Smooth muscle cell (in vitro differentiated cells): Measurements from ENCODE around the gene FABP1. TPM values are rescaled to one million over a fixed set of nuclear protein-coding genes. Genes with fewer than 3 reads are reported as not detected.

Experiments
- DNase-seq: peaks from one replicate; lab custom pipeline; 2025; ENCODE audit not compliant: unreplicated experiment; lab: John Stamatoyannopoulos, UW
- H2AFZ ChIP-seq: fragments of 200-600 bp; sonication (generic); 2 replicates; pipeline ENCODE4 v1.6.0; 2016; ENCODE audit warnings: antibody characterized with exemption, low read depth, mild to moderate bottlenecking
- H3F3A ChIP-seq: fragments of 200-600 bp; sonication (generic); 2 replicates; pipeline ENCODE4 v1.6.0; 2017; ENCODE audit warnings: antibody characterized with exemption, low read depth
- H3K27ac ChIP-seq: fragments of 200-600 bp; sonication (generic); 2 replicates; pipeline ENCODE4 v1.5.1; 2016; ENCODE audit warnings: low read depth, mild to moderate bottlenecking
- H3K27me3 ChIP-seq: fragments of 200-600 bp; sonication (generic); 2 replicates; pipeline ENCODE4 v1.6.1; 2016; ENCODE audit warnings: low read depth, mild to moderate bottlenecking
- H3K36me3 ChIP-seq: fragments of 200-600 bp; sonication (generic); 2 replicates; pipeline ENCODE4 v1.5.1; 2016; ENCODE audit warnings: low read depth
- H3K4me1 ChIP-seq: fragments of 200-600 bp; sonication (generic); 2 replicates; pipeline ENCODE4 v1.5.1; 2016; ENCODE audit warnings: low read depth
- H3K4me2 ChIP-seq: fragments of 200-600 bp; sonication (generic); 2 replicates; pipeline ENCODE4 v1.6.0; 2016; ENCODE audit warnings: mild to moderate bottlenecking
- H3K4me3 ChIP-seq: fragments of 200-600 bp; sonication (generic); 2 replicates; pipeline ENCODE4 v1.5.1; 2016; ENCODE audit warnings: mild to moderate bottlenecking
- H3K79me2 ChIP-seq: fragments of 200-600 bp; sonication (generic); 2 replicates; pipeline ENCODE4 v1.6.0; 2016; ENCODE audit warnings: low read depth, mild to moderate bottlenecking
- H3K9ac ChIP-seq: fragments of 200-600 bp; sonication (generic); 2 replicates; pipeline ENCODE4 v1.6.0; 2016; ENCODE audit warnings: low read depth
- H3K9me3 ChIP-seq: fragments of 200-600 bp; sonication (generic); replicated peaks from 2 replicates; pipeline ENCODE4 v1.5.1; 2016; ENCODE audit warnings: low read depth
- H4K20me1 ChIP-seq: fragments of 200-600 bp; sonication (generic); 2 replicates; pipeline ENCODE4 v1.6.0; 2016; ENCODE audit warnings: low read depth
- CTCF ChIP-seq: fragments of 200-600 bp; sonication (generic); IDR thresholded peaks from 2 replicates; pipeline ENCODE4 v1.5.1; 2017; ENCODE audit warnings: borderline replicate concordance, mild to moderate bottlenecking, antibody characterized with exemption; ENCODE audit not compliant: insufficient read depth, poor library complexity, severe bottlenecking
- WGBS: methylation state at CpG from one replicate; pipeline ENCODE4 v1.1.7; 2016; ENCODE audit warnings: low lambda C conversion rate; 5-methylcytosine and 5-hydroxymethylcytosine counted together
- polyA plus RNA-seq: library from polyadenylated mRNA; unstranded; fragments of >200 nt; fragmentation: Nextera tagmentation; extraction: Ambion mirVana; gene quantifications from 2 replicates; pipeline ENCODE4 v1.2.1, GENCODE V29; 2016
- total RNA-seq: library from RNA; depleted of rRNA; stranded (reverse); fragments of >200 nt; gene quantifications from 2 replicates; pipeline ENCODE4 v1.2.3, GENCODE V29; 2014

The FABP1 gene
- total and polyA plus RNA-seq, 2 experiments from 2014 or later: 0.42 TPM; not detected in 1

- no peaks in the 10 kb centered on the region for H3K4me1 ChIP-seq
- no peak overlapping the region for H3K27ac ChIP-seq
- no peaks in the 10 kb centered on the region for H3K9me3 ChIP-seq
- no peaks in the 10 kb centered on the region for H4K20me1 ChIP-seq
- no peak for DNase-seq
- H3K9ac ChIP-seq: no peak overlapping the region
- H3K4me2 ChIP-seq: no peak overlapping the region
- H3F3A ChIP-seq: no peaks in the 10 kb centered on the region
- no peaks in the 10 kb centered on the region for H3K79me2 ChIP-seq
- H3K4me3 ChIP-seq: no peak overlapping the region
- no peak overlapping the region for H2AFZ ChIP-seq
- no peak for TF ChIP-seq CTCF
- peaks cover 2% of the 10 kb centered on the region for H3K27me3 ChIP-seq
- no peaks in the 10 kb centered on the region for H3K36me3 ChIP-seq
Observed at GRCh38 chr2:88092773-88093172, 35.1 kb downstream of the FABP1 start.

GRCh38 chr2:88091943-88092342, 35.9 kb downstream of the FABP1 start:
- DNase-seq: no peak
- H3K4me3 ChIP-seq: no peak overlapping the region
- no peaks in the 10 kb centered on the region for H3K36me3 ChIP-seq
- no peak overlapping the region for H2AFZ ChIP-seq
- TF ChIP-seq CTCF: no peak
- no peak overlapping the region for H3K4me2 ChIP-seq
- no peaks in the 10 kb centered on the region for H3K9me3 ChIP-seq
- no peak overlapping the region for H3K9ac ChIP-seq
- H3K27ac ChIP-seq: no peak overlapping the region
- no peaks in the 10 kb centered on the region for H3F3A ChIP-seq
- H4K20me1 ChIP-seq: no peaks in the 10 kb centered on the region
- WGBS: 56% methylated on average over 3 of the region's 3 CpGs
- peaks cover 2% of the 10 kb centered on the region for H3K27me3 ChIP-seq
- H3K4me1 ChIP-seq: no peaks in the 10 kb centered on the region
- H3K79me2 ChIP-seq: no peaks in the 10 kb centered on the region

- no peak for TF ChIP-seq CTCF
- H3K27me3 ChIP-seq: no peaks in the 10 kb centered on the region
- H3K79me2 ChIP-seq: no peaks in the 10 kb centered on the region
- no peaks in the 10 kb centered on the region for H4K20me1 ChIP-seq
- H3K36me3 ChIP-seq: no peaks in the 10 kb centered on the region
- H3K9ac ChIP-seq: no peak overlapping the region
- DNase-seq: no peak
- no peak overlapping the region for H3K4me2 ChIP-seq
- no peaks in the 10 kb centered on the region for H3F3A ChIP-seq
- H2AFZ ChIP-seq: no peak overlapping the region
- H3K27ac ChIP-seq: no peak overlapping the region
- WGBS: 62% methylated on average over 8 of the region's 8 CpGs
- H3K9me3 ChIP-seq: no peaks in the 10 kb centered on the region
- no peak overlapping the region for H3K4me3 ChIP-seq
- no peaks in the 10 kb centered on the region for H3K4me1 ChIP-seq
Observed at GRCh38 chr2:88090446-88091283, 37.2 kb downstream of the FABP1 start.

DNA sequence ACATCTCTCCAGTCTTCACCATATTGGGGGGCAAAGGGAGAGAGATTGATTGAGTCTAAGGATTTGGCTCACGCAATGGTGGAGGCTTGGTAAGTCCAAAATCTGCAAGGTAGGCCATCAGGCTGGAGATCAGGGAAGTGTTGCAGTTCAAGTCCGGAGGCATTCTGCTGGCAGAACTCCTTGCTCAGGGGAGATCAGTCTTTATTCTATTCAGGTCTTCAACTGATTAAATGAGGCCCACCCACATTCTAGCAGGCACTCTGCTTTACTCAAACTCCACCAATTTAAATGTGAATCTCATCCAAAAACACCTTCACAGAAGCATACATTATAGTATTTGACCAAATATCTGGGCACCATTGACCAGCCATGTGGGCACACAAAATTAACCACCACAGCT, 38.9 kb downstream of the FABP1 start:
- H3K4me2 ChIP-seq: no peak overlapping the region
- H3K4me3 ChIP-seq: no peak overlapping the region
- H3K9me3 ChIP-seq: no peaks in the 10 kb centered on the region
- no peaks in the 10 kb centered on the region for H3K27me3 ChIP-seq
- no peaks in the 10 kb centered on the region for H4K20me1 ChIP-seq
- no peaks in the 10 kb centered on the region for H3K36me3 ChIP-seq
- H3F3A ChIP-seq: no peaks in the 10 kb centered on the region
- DNase-seq: no peak
- no peaks in the 10 kb centered on the region for H3K79me2 ChIP-seq
- H3K4me1 ChIP-seq: no peaks in the 10 kb centered on the region
- H3K27ac ChIP-seq: no peak overlapping the region
- no peak overlapping the region for H3K9ac ChIP-seq
- no peak overlapping the region for H2AFZ ChIP-seq
- TF ChIP-seq CTCF: no peak
- 92% methylated on average over 2 of the region's 2 CpGs for WGBS
